NCI-H2227 (cell line): ENCODE measurements around the gene LYPD6B.

Source experiments
- DNase-seq: peaks from one replicate; lab custom pipeline; 2025; ENCODE audit not compliant: unreplicated experiment; lab: John Stamatoyannopoulos, UW

LYPD6B gene

GRCh38 chr2:149039213-149039724, 770 bp downstream of the LYPD6B start:
- no peak for DNase-seq

- DNase-seq: no peak
Measured at GRCh38 chr2:149040451-149040850, 2.0 kb downstream of the LYPD6B start.

- no peak for DNase-seq
Measured at GRCh38 chr2:149041482-149041881, 3.0 kb downstream of the LYPD6B start.

- no peak for DNase-seq
Measured at GRCh38 chr2:149042881-149043280, 4.4 kb downstream of the LYPD6B start.

GRCh38 chr2:149044500-149044899, 6.0 kb downstream of the LYPD6B start:
- DNase-seq: no peak

GRCh38 chr2:149047118-149047517, 8.6 kb downstream of the LYPD6B start:
- DNase-seq: no peak

GRCh38 chr2:149049142-149049541, 10.6 kb downstream of the LYPD6B start:
- DNase-seq: no peak

- DNase-seq: no peak
Measured at GRCh38 chr2:149050188-149050587, 11.7 kb downstream of the LYPD6B start.

GRCh38 chr2:149055751-149056150, 17.3 kb downstream of the LYPD6B start:
- no peak for DNase-seq

- DNase-seq: no peak
Measured at GRCh38 chr2:149056541-149057255, 18.2 kb downstream of the LYPD6B start.

GRCh38 chr2:149057401-149057800, 18.9 kb downstream of the LYPD6B start:
- no peak for DNase-seq

GRCh38 chr2:149058936-149059335, 20.4 kb downstream of the LYPD6B start:
- no peak for DNase-seq

GRCh38 chr2:149059822-149060221, 21.3 kb downstream of the LYPD6B start:
- DNase-seq: no peak

GRCh38 chr2:149061133-149061745, 22.7 kb downstream of the LYPD6B start:
- DNase-seq: no peak

GRCh38 chr2:149062531-149062930, 24.0 kb downstream of the LYPD6B start:
- no peak for DNase-seq

- DNase-seq: peak; percentile 64
Measured at GRCh38 chr2:149063177-149063576, 24.7 kb downstream of the LYPD6B start.

- no peak for DNase-seq
Measured at GRCh38 chr2:149064365-149064841, 25.9 kb downstream of the LYPD6B start.

GRCh38 chr2:149064856-149065630, 26.5 kb downstream of the LYPD6B start:
- DNase-seq: no peak

- no peak for DNase-seq
Measured at GRCh38 chr2:149068225-149068995, 29.9 kb downstream of the LYPD6B start.

- no peak for DNase-seq
Measured at GRCh38 chr2:149068996-149069888, 30.7 kb downstream of the LYPD6B start.
